Type B pancreatic cell (in vitro differentiated cells): ENCODE data around the gene MPST. TPM values are rescaled to one million over a fixed set of nuclear protein-coding genes. Genes with fewer than 3 reads are reported as not detected.

Experiments
- DNase-seq: peaks from one replicate; pipeline ENCODE4 v3.0.0; 2021; ENCODE audit warnings: mixed read lengths; ENCODE audit not compliant: unreplicated experiment; ENCODE audit errors: extremely low spot score
- H3K27ac Mint-ChIP-seq: 2 replicates; pipeline ENCODE4 v1.8.0; 2021; ENCODE audit warnings: mild to moderate bottlenecking, mixed read lengths
- H3K27me3 Mint-ChIP-seq: 2 replicates; pipeline ENCODE4 v1.8.0; 2021; ENCODE audit warnings: mixed read lengths
- H3K36me3 Mint-ChIP-seq: 2 replicates; pipeline ENCODE4 v1.8.0; 2021; ENCODE audit warnings: mixed read lengths
- H3K4me1 Mint-ChIP-seq: one replicate; pipeline ENCODE4 v1.8.0; 2021; ENCODE audit warnings: mixed read lengths; ENCODE audit not compliant: unreplicated experiment
- H3K4me3 Mint-ChIP-seq: 2 replicates; pipeline ENCODE4 v1.8.0; 2021; ENCODE audit warnings: mild to moderate bottlenecking, mixed read lengths
- H3K9me3 Mint-ChIP-seq: 2 replicates; pipeline ENCODE4 v1.8.0; 2021; ENCODE audit warnings: mixed read lengths
- long read RNA-seq: library from polyadenylated mRNA; unstranded; transcript quantifications from one replicate; pipeline ENCODE4 v2.0.0, GENCODE V29; 2020
- total RNA-seq: library from RNA; stranded (reverse); gene quantifications from 2 replicates; pipeline ENCODE4 v1.2.1, GENCODE V29; 2021; ENCODE audit warnings: low replicate concordance
- TF ChIP-seq, protein P1 (sequence below): fragments of 200-600 bp; sonication (generic); conservative IDR thresholded peaks from 2 replicates; pipeline ENCODE4 v1.5.0; 2021; ENCODE audit warnings: antibody characterized with exemption, mild to moderate bottlenecking

The MPST gene
- 56.6 and 71.3 TPM in 2 replicates for total RNA-seq
- long read RNA-seq, transcript MPST-203 (3 exons, 1,345 nt) = major isoform, 22 of 32 reads
- long read RNA-seq, partial matches to known transcripts = 6 of 32 reads
- long read RNA-seq, other reads (novel, unspliced or antisense) = 2 of 32 reads

DNA sequence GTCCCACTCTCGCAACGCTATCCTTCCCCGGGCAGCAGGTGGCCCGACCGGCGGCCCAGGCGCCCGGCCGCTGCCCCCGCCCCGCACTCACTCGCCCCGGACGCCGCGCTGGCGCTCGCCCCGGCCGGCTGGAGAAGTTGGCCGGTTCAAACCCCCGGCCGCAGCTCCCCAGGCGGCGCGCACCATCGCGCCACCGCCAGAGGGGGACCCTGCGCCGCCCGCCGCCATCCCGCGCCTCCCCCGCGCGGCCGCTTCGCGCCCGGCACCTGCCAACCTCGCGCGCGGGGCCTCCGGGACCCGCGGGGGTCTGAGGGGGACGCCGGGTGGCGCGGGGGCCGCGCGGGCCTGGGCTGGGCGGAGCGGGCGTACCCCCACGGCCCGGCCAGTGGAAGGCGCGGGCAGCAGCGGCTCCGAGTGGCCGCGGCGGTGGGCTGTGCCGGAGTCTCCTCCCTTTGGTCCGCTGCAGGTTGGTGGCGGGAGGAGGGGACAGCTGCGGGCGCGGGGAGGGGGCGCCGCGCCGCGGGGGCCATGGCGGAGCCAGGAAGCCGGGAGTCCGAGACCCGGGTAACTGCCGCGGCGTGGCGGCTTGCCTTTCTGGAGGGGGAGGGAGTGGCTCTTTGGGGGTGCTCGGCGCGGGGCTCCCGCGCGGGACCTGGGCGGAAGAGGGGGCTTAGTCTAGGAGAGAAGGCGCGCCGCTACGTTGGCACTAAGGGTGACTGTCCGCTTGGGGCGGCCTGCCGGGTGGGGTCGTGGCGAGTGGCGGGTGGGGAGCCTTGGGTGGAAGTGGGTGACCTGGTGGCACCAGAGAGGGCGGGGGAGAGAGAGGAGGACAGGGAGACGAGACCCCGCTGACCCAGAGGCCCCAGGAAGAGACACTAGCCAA is at the start of gene MPST, which contains the start of gene TST:
Gene MPST, plus strand, starts transcription at position 434 of the 883 bp plus-strand sequence. Its CDS starts 95 bp downstream, at position 529.
Gene TST, minus strand, starts transcription at position 139 of the 883 bp plus-strand sequence. CDS start 715 bp downstream, outside the sequence.
- Mint-ChIP-seq H3K36me3 (peaks cover 4% of the 10 kb centered on the region), H3K4me3 (peak within 1 kb of the TSS; percentile 95), H3K27me3 (no peaks in the 10 kb centered on the region), H3K27ac (peak within 1 kb of the TSS; percentile 90), H3K9me3 (no peaks in the 10 kb centered on the region), H3K4me1 (peaks cover 11% of the 10 kb centered on the region)
- TF ChIP-seq, protein P1, sequence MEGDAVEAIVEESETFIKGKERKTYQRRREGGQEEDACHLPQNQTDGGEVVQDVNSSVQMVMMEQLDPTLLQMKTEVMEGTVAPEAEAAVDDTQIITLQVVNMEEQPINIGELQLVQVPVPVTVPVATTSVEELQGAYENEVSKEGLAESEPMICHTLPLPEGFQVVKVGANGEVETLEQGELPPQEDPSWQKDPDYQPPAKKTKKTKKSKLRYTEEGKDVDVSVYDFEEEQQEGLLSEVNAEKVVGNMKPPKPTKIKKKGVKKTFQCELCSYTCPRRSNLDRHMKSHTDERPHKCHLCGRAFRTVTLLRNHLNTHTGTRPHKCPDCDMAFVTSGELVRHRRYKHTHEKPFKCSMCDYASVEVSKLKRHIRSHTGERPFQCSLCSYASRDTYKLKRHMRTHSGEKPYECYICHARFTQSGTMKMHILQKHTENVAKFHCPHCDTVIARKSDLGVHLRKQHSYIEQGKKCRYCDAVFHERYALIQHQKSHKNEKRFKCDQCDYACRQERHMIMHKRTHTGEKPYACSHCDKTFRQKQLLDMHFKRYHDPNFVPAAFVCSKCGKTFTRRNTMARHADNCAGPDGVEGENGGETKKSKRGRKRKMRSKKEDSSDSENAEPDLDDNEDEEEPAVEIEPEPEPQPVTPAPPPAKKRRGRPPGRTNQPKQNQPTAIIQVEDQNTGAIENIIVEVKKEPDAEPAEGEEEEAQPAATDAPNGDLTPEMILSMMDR = no peak
- no peak for DNase-seq

DNA sequence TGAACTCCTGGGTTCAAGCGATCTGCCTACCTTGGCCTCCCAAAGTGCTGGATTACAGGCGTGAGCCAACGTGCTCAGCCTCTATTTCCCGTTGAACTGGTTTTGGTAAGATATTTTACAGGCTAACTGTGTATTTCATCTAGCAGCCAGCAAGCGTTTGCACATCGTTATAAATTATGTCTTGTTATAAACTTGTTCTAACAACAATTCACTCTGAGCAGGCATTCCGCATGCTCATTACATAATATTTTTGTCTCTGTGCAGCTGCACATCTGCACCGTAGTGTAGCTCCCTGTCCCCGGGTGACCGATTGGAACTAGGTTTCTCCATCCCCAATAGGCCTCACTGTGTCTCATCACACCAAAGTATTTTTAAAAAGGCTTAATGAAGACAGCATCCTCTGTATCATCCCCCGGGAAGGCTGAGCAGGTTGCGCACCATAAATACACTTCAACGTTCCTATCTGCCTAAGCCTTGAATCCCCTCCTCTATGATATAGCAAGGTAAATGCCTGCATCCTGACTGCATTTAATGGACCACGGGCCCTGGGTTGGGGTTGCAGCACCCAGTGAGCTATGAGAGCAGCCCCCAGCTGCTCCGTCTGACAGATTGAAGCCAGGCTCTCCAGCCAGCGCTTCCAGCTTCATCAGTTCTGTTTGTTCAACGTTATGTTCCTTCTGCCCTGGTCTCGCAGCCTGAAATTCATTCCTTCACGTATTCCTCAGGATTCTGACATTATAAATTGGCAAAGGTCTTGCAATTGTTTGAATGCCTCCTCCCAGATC is 48.0 kb upstream of the MPST start:
- Mint-ChIP-seq H3K27me3 (peaks cover 21% of the 10 kb centered on the region), H3K36me3 (no peaks in the 10 kb centered on the region), H3K9me3 (no peaks in the 10 kb centered on the region), H3K4me1 (no peaks in the 10 kb centered on the region), H3K27ac (no peak overlapping the region), H3K4me3 (no peak overlapping the region)
- no peak for DNase-seq
- TF ChIP-seq, protein P1 = no peak

DNA sequence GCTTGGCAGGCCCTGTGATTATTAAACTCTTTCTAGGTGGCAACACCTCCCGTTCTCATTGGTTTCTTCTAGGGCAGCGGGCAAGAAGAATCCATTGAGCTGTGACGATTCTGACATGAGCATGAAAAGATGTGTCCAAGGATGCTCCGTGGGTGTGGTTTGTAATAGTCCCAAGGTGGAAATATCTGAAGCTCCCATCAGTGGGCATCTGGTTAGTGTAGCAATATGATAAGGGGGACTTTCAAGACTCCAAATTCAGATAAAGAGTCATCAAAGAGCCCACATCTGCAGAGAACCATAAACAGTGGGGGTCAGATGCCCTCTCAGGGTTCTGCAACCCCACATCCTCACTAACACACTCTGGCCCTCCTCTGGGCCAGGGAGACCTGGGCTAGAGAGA is 42.9 kb upstream of the MPST start:
- Mint-ChIP-seq H3K4me1 (peaks cover 5% of the 10 kb centered on the region), H3K27ac (no peak overlapping the region), H3K4me3 (peak overlapping the region; percentile 87), H3K27me3 (peaks cover 17% of the 10 kb centered on the region), H3K36me3 (no peaks in the 10 kb centered on the region), H3K9me3 (no peaks in the 10 kb centered on the region)
- DNase-seq = no peak
- TF ChIP-seq, protein P1 = no peak

DNA sequence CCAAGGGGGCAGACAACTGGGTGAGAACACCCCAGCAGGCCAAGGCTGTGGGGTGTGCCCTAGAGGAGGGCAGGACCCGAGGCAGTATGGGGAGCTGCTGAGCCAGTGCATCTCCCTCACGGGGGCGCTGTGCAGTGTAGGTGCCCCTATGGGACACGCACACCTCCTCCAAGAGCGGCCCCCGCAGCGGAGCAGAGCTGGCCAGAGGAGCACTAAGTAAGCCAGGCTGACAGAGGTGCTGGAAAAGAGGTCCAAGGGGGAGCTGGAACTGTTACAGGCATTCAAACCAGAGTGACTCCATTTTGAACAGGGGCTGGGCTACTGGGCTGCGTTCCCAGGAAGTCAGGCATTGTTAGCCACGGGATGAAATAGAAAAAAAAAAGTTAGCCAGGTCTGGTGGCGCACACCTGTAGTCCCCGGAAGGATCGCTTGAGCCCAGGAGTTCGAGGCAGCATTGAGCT is 42.1 kb upstream of the MPST start:
- TF ChIP-seq, protein P1 = peak; percentile 47
- H3K36me3 Mint-ChIP-seq = no peaks in the 10 kb centered on the region
- peaks cover 5% of the 10 kb centered on the region for H3K4me1 Mint-ChIP-seq
- no peak for DNase-seq
- peaks cover 21% of the 10 kb centered on the region for H3K27me3 Mint-ChIP-seq
- peak overlapping the region; percentile 87 for H3K4me3 Mint-ChIP-seq
- H3K9me3 Mint-ChIP-seq = no peaks in the 10 kb centered on the region
- peak overlapping the region; percentile 85 for H3K27ac Mint-ChIP-seq

DNA sequence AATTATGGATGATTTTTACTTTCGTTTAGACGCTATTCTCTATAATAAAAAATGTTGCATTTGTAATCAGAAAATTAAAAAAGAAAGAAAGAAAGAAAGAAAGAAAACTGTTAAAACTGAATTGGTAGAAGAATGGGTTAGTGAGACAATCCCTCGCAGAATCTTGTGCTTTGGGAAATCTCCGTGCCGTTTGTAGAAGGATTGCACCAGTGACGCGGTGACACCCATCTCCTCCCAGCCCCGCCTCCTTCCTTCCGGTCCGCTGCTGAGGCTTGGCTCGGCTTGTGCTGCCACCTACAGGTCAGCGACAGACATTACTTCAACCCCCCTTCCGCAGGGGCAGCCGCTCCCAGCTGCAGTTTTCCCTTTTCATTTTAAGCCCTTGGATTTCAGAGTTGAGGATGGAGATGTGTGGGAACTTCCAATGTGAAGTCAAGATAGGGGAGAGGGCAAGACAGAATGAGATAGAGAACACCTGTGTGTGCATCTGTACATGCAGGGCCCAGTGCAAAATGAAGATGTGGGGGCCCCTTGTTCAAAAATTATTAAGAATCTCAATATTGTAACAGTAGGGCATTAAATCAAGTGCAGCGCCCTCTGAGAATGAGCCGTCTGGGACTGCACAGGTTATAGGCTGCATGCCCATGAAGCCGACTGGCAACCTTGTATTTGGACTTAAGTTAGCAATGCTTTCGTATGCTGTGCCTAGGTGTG is 41.4 kb upstream of the MPST start:
- H3K9me3 Mint-ChIP-seq = no peaks in the 10 kb centered on the region
- H3K4me3 Mint-ChIP-seq = peak overlapping the region; percentile 87
- peak; percentile 85 for DNase-seq
- TF ChIP-seq, protein P1 = peak; percentile 95
- no peaks in the 10 kb centered on the region for H3K36me3 Mint-ChIP-seq
- H3K27me3 Mint-ChIP-seq = peaks cover 23% of the 10 kb centered on the region
- peaks cover 5% of the 10 kb centered on the region for H3K4me1 Mint-ChIP-seq
- peak overlapping the region; percentile 85 for H3K27ac Mint-ChIP-seq
